Measurements from ENCODE around the gene TMPRSS2.

The TMPRSS2 gene

GRCh38 chr21:41429925-41430491, 78.0 kb downstream of the TMPRSS2 start:
- Histone ChIP-seq H3K36me3 (ENCODE audit: insufficient read depth, low read length) (peaks cover 37% of the 10 kb centered on the region), H3K4me3 (ENCODE audit: low read depth, low read length, poor library complexity, severe bottlenecking) (no peak overlapping the region), H3K27me3 (ENCODE audit: insufficient read depth, low read length) (no peaks in the 10 kb centered on the region), H2AFZ (ENCODE audit: low read length) (no peak overlapping the region), H3K9me2 (ENCODE audit: low read depth, low read length) (no peaks in the 10 kb centered on the region), H3K4me1 (ENCODE audit: insufficient read depth, low read length, severe bottlenecking) (peaks cover 44% of the 10 kb centered on the region), H3K4me2 (ENCODE audit: low read length) (no peak overlapping the region), H3K79me2 (ENCODE audit: insufficient read depth, low read length) (no peaks in the 10 kb centered on the region), H3K9me3 (ENCODE audit: low read length) (peaks cover 10% of the 10 kb centered on the region), H4K20me1 (ENCODE audit: insufficient read depth, low read length) (no peaks in the 10 kb centered on the region), H3K9ac (ENCODE audit: low read length) (no peak overlapping the region), H3K27ac (ENCODE audit: low read depth, low read length, poor library complexity, severe bottlenecking) (no peak overlapping the region), H3F3A (ENCODE audit: insufficient read depth, low read length) (no peaks in the 10 kb centered on the region)
- no peak for TF ChIP-seq CTCF (IDR thresholded peaks at IDR 0.05; ENCODE audit: low read length)
- TF ChIP-seq EZH2 (IDR thresholded peaks at IDR 0.05; ENCODE audit: borderline replicate concordance, low read length) = no peak

- H3K4me1 ChIP-seq (ENCODE audit: insufficient read depth, low read length, severe bottlenecking) = peaks cover 44% of the 10 kb centered on the region
- H3K79me2 ChIP-seq (ENCODE audit: insufficient read depth, low read length) = no peaks in the 10 kb centered on the region
- TF ChIP-seq EZH2 (IDR thresholded peaks at IDR 0.05; ENCODE audit: borderline replicate concordance, low read length) (no peak), CTCF (IDR thresholded peaks at IDR 0.05; ENCODE audit: low read length) (no peak)
- peaks cover 30% of the 10 kb centered on the region for H3K36me3 ChIP-seq (ENCODE audit: insufficient read depth, low read length)
- H4K20me1 ChIP-seq (ENCODE audit: insufficient read depth, low read length) = no peaks in the 10 kb centered on the region
- no peaks in the 10 kb centered on the region for H3K27me3 ChIP-seq (ENCODE audit: insufficient read depth, low read length)
- no peaks in the 10 kb centered on the region for H3K9me2 ChIP-seq (ENCODE audit: low read depth, low read length)
- no peak overlapping the region for H3K27ac ChIP-seq (ENCODE audit: low read depth, low read length, poor library complexity, severe bottlenecking)
- no peaks in the 10 kb centered on the region for H3F3A ChIP-seq (ENCODE audit: insufficient read depth, low read length)
- no peak overlapping the region for H3K4me2 ChIP-seq (ENCODE audit: low read length)
- H2AFZ ChIP-seq (ENCODE audit: low read length) = no peak overlapping the region
- H3K4me3 ChIP-seq (ENCODE audit: low read depth, low read length, poor library complexity, severe bottlenecking) = no peak overlapping the region
- no peak overlapping the region for H3K9ac ChIP-seq (ENCODE audit: low read length)
- peaks cover 4% of the 10 kb centered on the region for H3K9me3 ChIP-seq (ENCODE audit: low read length)
Measured at GRCh38 chr21:41429305-41429704, 78.7 kb downstream of the TMPRSS2 start.

GRCh38 chr21:41428847-41429246, 79.1 kb downstream of the TMPRSS2 start:
- Histone ChIP-seq H3K4me3 (ENCODE audit: low read depth, low read length, poor library complexity, severe bottlenecking) (no peak overlapping the region), H3F3A (ENCODE audit: insufficient read depth, low read length) (no peaks in the 10 kb centered on the region), H3K4me2 (ENCODE audit: low read length) (no peak overlapping the region), H3K27me3 (ENCODE audit: insufficient read depth, low read length) (no peaks in the 10 kb centered on the region), H3K27ac (ENCODE audit: low read depth, low read length, poor library complexity, severe bottlenecking) (no peak overlapping the region), H3K9ac (ENCODE audit: low read length) (no peak overlapping the region), H3K36me3 (ENCODE audit: insufficient read depth, low read length) (peaks cover 26% of the 10 kb centered on the region), H3K79me2 (ENCODE audit: insufficient read depth, low read length) (no peaks in the 10 kb centered on the region), H3K9me3 (ENCODE audit: low read length) (peaks cover 1% of the 10 kb centered on the region), H2AFZ (ENCODE audit: low read length) (no peak overlapping the region), H3K9me2 (ENCODE audit: low read depth, low read length) (no peaks in the 10 kb centered on the region), H3K4me1 (ENCODE audit: insufficient read depth, low read length, severe bottlenecking) (peaks cover 48% of the 10 kb centered on the region), H4K20me1 (ENCODE audit: insufficient read depth, low read length) (no peaks in the 10 kb centered on the region)
- TF ChIP-seq CTCF (IDR thresholded peaks at IDR 0.05; ENCODE audit: low read length) (no peak), EZH2 (IDR thresholded peaks at IDR 0.05; ENCODE audit: borderline replicate concordance, low read length) (no peak)
